Lower leg skin (tissue), 3 donors: ENCODE data around the gene FN3K.

Source experiments
- CTCF ChIP-seq, 3 donors: fragments of 450-650 bp; IDR thresholded peaks; one replicate each; pipeline ENCODE4 v1.5.1; 2016; ENCODE audit warnings: antibody characterized with exemption in 3 of 3, mild to moderate bottlenecking in 3 of 3, moderate library complexity in 2 of 3
- POLR2A ChIP-seq, 2 donors: fragments of 450-650 bp; IDR thresholded peaks; one replicate each; pipeline ENCODE4 v1.6.1; 2016 to 2017; ENCODE audit warnings: antibody characterized with exemption in 2 of 2, mild to moderate bottlenecking in 1 of 2, moderate library complexity in 1 of 2

- TF ChIP-seq CTCF (IDR thresholded peaks at IDR 0.05) (no peak), POLR2A (IDR thresholded peaks at IDR 0.05) (no peak)
Observed at GRCh38 chr17:82703935-82704865, 31.2 kb upstream of the FN3K start.
